K562 (cell line): Measurements from ENCODE around the gene NDUFA13. TPM values are rescaled to one million over a fixed set of nuclear protein-coding genes. Genes with fewer than 3 reads are reported as not detected.

Experiments used
- ATAC-seq: fragments of 200-7000 bp; cut with Tn5 transposase; 3 replicates; pipeline ENCODE4 v1.9.1; 2020; ENCODE audit warnings: moderate library complexity
- BruUV-seq: library from RNA; stranded (reverse); fragments of 400-500 nt; replicated peaks from 2 replicates; lab custom pipeline; 2021; lab: Mats Ljungman, UMichigan
- CTCF ChIA-PET: fragments of 300-600 bp; formaldehyde crosslinking; extraction: SDS; loops from one replicate; lab custom pipeline; 2021; ENCODE audit warnings: low intra/inter-chr PET ratio; lab: Yijun Ruan, JAX
- POLR2A ChIA-PET: fragments of 300-600, 350-650 bp; sonication (Branson Sonifier 250); formaldehyde crosslinking; extraction: SDS; loops from one replicate; lab custom pipeline; 2021; ENCODE audit warnings: antibody characterized with exemption, inconsistent platforms; lab: Yijun Ruan, JAX
- DNase-seq, 4 experiments: peaks; one replicate each; pipeline versions ENCODE4 v3.0.0 to v3.0.0-alpha.2; 2011 to 2018; ENCODE audit warnings: low spot score in 3 of 4, mixed read lengths in 3 of 4; ENCODE audit errors: extremely low read depth in 1 of 4
- FAIRE-seq: peaks from 2 replicates; lab custom pipeline; 2011; peaks lifted over from hg19 to GRCh38; lab: Jason Lieb, UNC
- H2AFZ ChIP-seq: 2 replicates; pipeline ENCODE4 v1.6.0; 2011; ENCODE audit warnings: low read depth, low read length, control low read depth, inconsistent platforms
- H3K27ac ChIP-seq: fragments of 200-600 bp; 3 replicates; pipeline ENCODE4 v1.8.0; 2011; ENCODE audit warnings: low read depth, mild to moderate bottlenecking, control low read depth, inconsistent platforms, low read length, moderate library complexity, mixed read lengths; ENCODE audit errors: extremely low read depth
- H3K27me3 ChIP-seq, 2 experiments: fragments of 300-600 bp in 1 of 2; 2 replicates in 1 of 2; 3 replicates in 1 of 2; pipeline versions ENCODE4 v1.6.0 to v1.8.0; 2011; ENCODE audit warnings: inconsistent platforms in 2 of 2, low read length in 2 of 2, mild to moderate bottlenecking in 1 of 2, mixed read lengths in 1 of 2, moderate library complexity in 1 of 2; ENCODE audit not compliant: control insufficient read depth in 2 of 2, insufficient read depth in 2 of 2
- H3K36me3 ChIP-seq: fragments of 300-600 bp; 3 replicates; pipeline ENCODE4 v1.8.0; 2011; ENCODE audit warnings: mild to moderate bottlenecking, low read length, inconsistent platforms; ENCODE audit not compliant: control insufficient read depth, insufficient read depth
- H3K4me1 ChIP-seq, 2 experiments: fragments of 200-600 bp in 1 of 2; replicated peaks in 1 of 2; 2 replicates in 1 of 2; 3 replicates in 1 of 2; pipeline versions ENCODE4 v1.5.1 to v1.8.0; 2011; ENCODE audit warnings: inconsistent platforms in 2 of 2, low read length in 2 of 2, mild to moderate bottlenecking in 1 of 2, mixed read lengths in 1 of 2, moderate library complexity in 1 of 2; ENCODE audit not compliant: control insufficient read depth in 2 of 2, insufficient read depth in 2 of 2
- H3K4me2 ChIP-seq: 2 replicates; pipeline ENCODE4 v1.6.1; 2011; ENCODE audit warnings: low read length, control low read depth, inconsistent platforms, mixed read lengths; ENCODE audit not compliant: insufficient read depth
- H3K4me3 ChIP-seq: fragments of 200-600 bp; sonication (generic), shearing (Covaris generic); 2 replicates; pipeline ENCODE4 v1.5.1; 2016; ENCODE audit warnings: control low read depth, inconsistent platforms
- H3K79me2 ChIP-seq: fragments of 200-600 bp; 3 replicates; pipeline ENCODE4 v1.8.0; 2011; ENCODE audit warnings: low read length, inconsistent platforms; ENCODE audit not compliant: control insufficient read depth, insufficient read depth
- H3K9ac ChIP-seq, 2 experiments: 2 replicates each; pipeline versions ENCODE4 v1.6.0 to v1.6.1; 2011; ENCODE audit warnings: low read depth in 2 of 2, low read length in 2 of 2, control low read depth in 1 of 2, inconsistent platforms in 1 of 2, mild to moderate bottlenecking in 1 of 2, mixed read lengths in 1 of 2; ENCODE audit not compliant: insufficient read depth in 1 of 2
- H3K9me1 ChIP-seq: one replicate; pipeline ENCODE4 v1.6.0; 2011; ENCODE audit warnings: inconsistent platforms, mild to moderate bottlenecking, low read length, moderate library complexity; ENCODE audit not compliant: control insufficient read depth, insufficient read depth
- H3K9me3 ChIP-seq: replicated peaks from 2 replicates; pipeline ENCODE4 v1.5.1; 2011; ENCODE audit warnings: low read depth, low read length, inconsistent platforms; ENCODE audit not compliant: control insufficient read depth, insufficient read depth
- H4K20me1 ChIP-seq: replicated peaks from 2 replicates; pipeline ENCODE4 v1.6.1; 2011; ENCODE audit warnings: low read length, inconsistent platforms, mixed read lengths; ENCODE audit not compliant: control insufficient read depth, insufficient read depth
- POLR2G ChIP-seq: fragments of 200-400 bp; formaldehyde crosslinking; IDR thresholded peaks from 2 replicates; pipeline ENCODE4 v1.6.1; 2017; ENCODE audit warnings: low read depth, mild to moderate bottlenecking, antibody characterized with exemption, low read length, moderate library complexity
- RBM22 ChIP-seq: fragments of 200-400 bp; formaldehyde crosslinking; IDR thresholded peaks from 2 replicates; pipeline ENCODE4 v1.6.1; 2018; ENCODE audit warnings: low read length, low read depth; ENCODE audit not compliant: poor library complexity, severe bottlenecking
- WGBS: fragments of 100-300 bp; shearing (Covaris generic); methylation state at CpG from one replicate; pipeline ENCODE4 v1.1.6; 2016; ENCODE audit warnings: low coverage, mixed read lengths; ENCODE audit not compliant: insufficient coverage; ENCODE audit errors: missing lambda C conversion rate; 5-methylcytosine and 5-hydroxymethylcytosine counted together
- in situ Hi-C: fragments of 300-500 bp; cut with MboI; formaldehyde crosslinking; loops from 4 replicates; pipeline ENCODE4 v1.15.0; 2018; ENCODE audit warnings: inconsistent platforms, mixed read lengths
- intact Hi-C: fragments of 100-400 bp; cut with micrococcal nuclease; formaldehyde crosslinking; loops from 2 replicates; pipeline ENCODE4 v1.14.2; 2022
- polyA plus RNA-seq, 8 experiments: library from polyadenylated mRNA; depleted of rRNA in 4 of 8; stranded (reverse) in 5 of 8; unstranded in 3 of 8; fragments of >200 nt; fragmentation: Nextera tagmentation in 2 of 8; fragmentation: Illumina TruSeq in 1 of 8; extraction: Ambion mirVana in 2 of 8; extraction: Trizol in 1 of 8; gene quantifications; 2 replicates each; pipeline versions ENCODE4 v1.2.1 to v1.2.3, GENCODE V29; 2011 to 2014; ENCODE audit warnings: inconsistent platforms in 1 of 8, missing spikeins in 1 of 8
- total RNA-seq, 7 experiments: library from RNA; depleted of rRNA in 6 of 7; stranded (reverse); fragments of >200 nt in 6 of 7; fragmentation: Illumina TruSeq in 2 of 7; extraction: Trizol in 2 of 7; gene quantifications; 2 replicates each; pipeline versions ENCODE4 v1.2.1 to v1.2.3, GENCODE V29; 2011 to 2021; ENCODE audit warnings: low replicate concordance in 1 of 7
- TF ChIP-seq, protein P1 (sequence below): fragments of 450-650 bp; IDR thresholded peaks from 2 replicates; pipeline ENCODE4 v1.6.1; 2016; ENCODE audit warnings: low read depth, mild to moderate bottlenecking, moderate library complexity

Gene NDUFA13
- total and polyA plus RNA-seq, 9 of the 15 experiments (the other 6 are each of a cell fraction or from before 2014, with no cell fraction given) = 146 to 596 (median 429) TPM

DNA sequence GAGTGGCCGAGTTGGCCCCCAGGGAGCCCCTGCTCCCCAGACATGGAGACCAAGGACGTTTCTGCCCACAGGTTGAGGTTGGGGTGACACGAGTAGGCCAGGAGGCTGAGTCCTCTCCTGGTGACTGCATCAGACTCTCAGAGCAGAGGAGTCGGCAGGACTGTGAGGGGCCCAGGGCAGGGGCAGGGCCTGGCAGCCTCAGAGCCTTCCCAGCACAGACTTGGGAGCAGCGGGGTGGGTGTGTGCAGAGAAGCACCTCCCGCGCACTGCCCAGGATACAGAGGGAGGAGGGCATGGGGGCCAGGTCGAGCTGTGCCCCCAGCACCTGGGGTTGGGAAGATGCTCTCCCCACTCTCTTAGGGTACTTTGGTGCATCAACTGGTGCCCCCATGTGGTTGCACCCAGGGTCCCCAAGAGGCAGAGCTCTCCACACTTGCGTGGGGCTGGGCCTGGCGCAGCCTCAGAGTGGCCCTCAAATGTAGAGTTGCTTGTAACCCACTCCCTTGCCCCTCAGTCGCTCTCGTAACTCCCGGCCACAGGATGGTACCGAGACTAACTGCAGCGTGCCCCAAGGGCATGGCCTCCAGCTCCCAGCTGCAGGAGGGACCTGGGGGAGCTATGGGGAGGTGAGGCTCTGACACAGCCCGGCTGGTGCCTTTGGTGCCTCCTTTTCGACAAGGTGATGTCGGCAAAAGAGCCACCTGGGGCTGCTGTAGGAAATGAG lies 16.6 kb upstream of the NDUFA13 start:
- 0 out of 2 replicates have a peak, but pooled peaks cover 6% of the 10 kb centered on the region for H4K20me1 ChIP-seq
- no TSS peak for BruUV-seq
- peak; percentile 56; the same call in 1 of the 2 replicates for TF ChIP-seq POLR2G
- peak; percentile 67 for TF ChIP-seq RBM22
- TF ChIP-seq, protein P1, sequence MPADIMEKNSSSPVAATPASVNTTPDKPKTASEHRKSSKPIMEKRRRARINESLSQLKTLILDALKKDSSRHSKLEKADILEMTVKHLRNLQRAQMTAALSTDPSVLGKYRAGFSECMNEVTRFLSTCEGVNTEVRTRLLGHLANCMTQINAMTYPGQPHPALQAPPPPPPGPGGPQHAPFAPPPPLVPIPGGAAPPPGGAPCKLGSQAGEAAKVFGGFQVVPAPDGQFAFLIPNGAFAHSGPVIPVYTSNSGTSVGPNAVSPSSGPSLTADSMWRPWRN = no peak
- TF ChIP-seq, all 486 proteins: peak for 2
- no peaks in the 10 kb centered on the region for H3K9me3 ChIP-seq
- no peaks in the 10 kb centered on the region for H3K9me1 ChIP-seq
- ChIA-PET CTCF (no interaction called here), POLR2A (interaction anchor here (0.6 kb wide), 1 partner anchor 48 kb away, joined by 3 read pairs; no protein-coding TSS in a partner anchor)
- intact Hi-C loops = no loop called here
- ATAC-seq (no peak), DNase-seq (no peak), FAIRE-seq (no peak)
- peaks cover 98% of the 10 kb centered on the region for H3K36me3 ChIP-seq
- H2AFZ ChIP-seq = no peak overlapping the region
- H3K27me3 ChIP-seq = no peaks in the 10 kb centered on the region
- H3K79me2 ChIP-seq = peaks cover 11% of the 10 kb centered on the region; the same call in 2 of the 3 replicates
- 89% methylated on average over 15 of the region's 18 CpGs for WGBS
- H3K4me3 ChIP-seq = no peak overlapping the region
- in situ Hi-C loops = no loop called here
- H3K27ac ChIP-seq = no peak overlapping the region
- peaks cover 0 to 21% of the 10 kb centered on the region in 2 experiments; a peak in 2 of 5 replicates for H3K4me1 ChIP-seq
- H3K4me2 ChIP-seq = no peak overlapping the region
- no peak overlapping the region for H3K9ac ChIP-seq
